ENCODE measurements around the gene TC2N.

DNA sequence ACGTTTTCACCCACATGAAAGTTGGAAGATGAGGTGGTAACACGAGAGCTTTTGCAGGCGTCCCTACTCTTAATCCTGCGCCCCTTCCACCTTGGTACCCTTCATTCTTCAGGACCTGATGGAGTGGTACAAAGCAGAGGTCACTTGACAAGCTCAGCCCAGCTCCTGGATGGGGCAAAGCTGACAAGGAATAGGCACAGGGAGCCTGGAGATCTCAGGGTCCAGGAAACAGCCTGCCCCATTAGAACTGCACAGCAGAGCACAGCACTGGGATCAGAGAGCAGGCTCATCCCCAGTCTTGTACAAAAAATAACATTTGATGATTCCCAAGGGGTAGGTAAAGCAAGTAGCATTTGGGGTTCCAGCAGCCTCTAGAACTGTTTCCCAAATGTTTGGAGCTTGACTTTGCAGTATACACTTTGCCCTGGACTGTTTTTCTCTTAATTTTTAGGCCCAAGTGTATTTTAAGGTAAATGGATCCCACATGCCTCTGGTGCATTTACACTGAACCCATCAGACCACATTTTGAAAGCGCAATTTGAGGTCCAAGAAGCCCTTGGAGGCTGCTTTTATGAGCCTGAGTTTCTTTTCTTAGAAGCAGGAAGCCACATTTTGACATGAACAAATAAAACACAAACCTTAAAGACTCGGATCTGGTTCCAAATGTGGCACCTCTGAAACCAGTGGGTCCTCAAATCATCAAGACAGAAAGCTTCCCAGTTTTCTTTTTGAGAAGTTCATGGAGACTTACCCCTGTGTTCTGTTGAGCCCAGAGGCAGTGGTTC is 633 bp downstream of the TC2N start:
- TF ChIP-seq, protein P1, sequence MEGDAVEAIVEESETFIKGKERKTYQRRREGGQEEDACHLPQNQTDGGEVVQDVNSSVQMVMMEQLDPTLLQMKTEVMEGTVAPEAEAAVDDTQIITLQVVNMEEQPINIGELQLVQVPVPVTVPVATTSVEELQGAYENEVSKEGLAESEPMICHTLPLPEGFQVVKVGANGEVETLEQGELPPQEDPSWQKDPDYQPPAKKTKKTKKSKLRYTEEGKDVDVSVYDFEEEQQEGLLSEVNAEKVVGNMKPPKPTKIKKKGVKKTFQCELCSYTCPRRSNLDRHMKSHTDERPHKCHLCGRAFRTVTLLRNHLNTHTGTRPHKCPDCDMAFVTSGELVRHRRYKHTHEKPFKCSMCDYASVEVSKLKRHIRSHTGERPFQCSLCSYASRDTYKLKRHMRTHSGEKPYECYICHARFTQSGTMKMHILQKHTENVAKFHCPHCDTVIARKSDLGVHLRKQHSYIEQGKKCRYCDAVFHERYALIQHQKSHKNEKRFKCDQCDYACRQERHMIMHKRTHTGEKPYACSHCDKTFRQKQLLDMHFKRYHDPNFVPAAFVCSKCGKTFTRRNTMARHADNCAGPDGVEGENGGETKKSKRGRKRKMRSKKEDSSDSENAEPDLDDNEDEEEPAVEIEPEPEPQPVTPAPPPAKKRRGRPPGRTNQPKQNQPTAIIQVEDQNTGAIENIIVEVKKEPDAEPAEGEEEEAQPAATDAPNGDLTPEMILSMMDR (conservative IDR thresholded peaks at IDR 0.05), result no peak
- TF ChIP-seq EZH2 (IDR thresholded peaks at IDR 0.05; ENCODE audit: low read depth), result no peak
